HG03196 (cell line): ENCODE results near the gene KCTD18.
A peak's percentile ranks its signal among the peaks of the same experiment; 100 is the strongest.

ENCODE experiments used
- ATAC-seq: cut with Tn5 transposase; IDR thresholded peaks from one replicate; pipeline ENCODE4 v1.9.1; 2021; ENCODE audit not compliant: unreplicated experiment

The KCTD18 gene

GRCh38 chr2:200459101-200459500 is 50.8 kb downstream of the KCTD18 start:
- no peak for ATAC-seq

- ATAC-seq, result no peak
These were observed 53.3 kb downstream of the KCTD18 start for GRCh38 chr2:200456567-200456966.

- peak; percentile 67 for ATAC-seq
These were observed 53.9 kb downstream of the KCTD18 start for GRCh38 chr2:200455958-200456421.

- peak; percentile 78 for ATAC-seq
These were observed 54.7 kb downstream of the KCTD18 start for GRCh38 chr2:200454927-200455801.

- ATAC-seq, result no peak
These were observed 55.9 kb downstream of the KCTD18 start for GRCh38 chr2:200453853-200454534.

- ATAC-seq, result no peak
These were observed 56.6 kb downstream of the KCTD18 start for GRCh38 chr2:200453142-200453852.

GRCh38 chr2:200452377-200452776 is 57.5 kb downstream of the KCTD18 start:
- no peak for ATAC-seq

- ATAC-seq, result no peak
These were observed 58.4 kb downstream of the KCTD18 start for GRCh38 chr2:200451511-200451910.

GRCh38 chr2:200450288-200450687 is 59.6 kb downstream of the KCTD18 start:
- no peak for ATAC-seq

- ATAC-seq, result no peak
These were observed 60.7 kb downstream of the KCTD18 start for GRCh38 chr2:200449149-200449548.

- ATAC-seq, result no peak
These were observed 61.4 kb downstream of the KCTD18 start for GRCh38 chr2:200448455-200448854.

- ATAC-seq, result no peak
These were observed 62.6 kb downstream of the KCTD18 start for GRCh38 chr2:200447139-200447855.

- ATAC-seq, result no peak
These were observed 63.3 kb downstream of the KCTD18 start for GRCh38 chr2:200446612-200447011.

GRCh38 chr2:200445284-200445683 is 64.6 kb downstream of the KCTD18 start:
- no peak for ATAC-seq

GRCh38 chr2:200444530-200444929 is 65.3 kb downstream of the KCTD18 start:
- ATAC-seq, result no peak

GRCh38 chr2:200443916-200444315 is 66.0 kb downstream of the KCTD18 start:
- ATAC-seq, result no peak

GRCh38 chr2:200443376-200443775 is 66.5 kb downstream of the KCTD18 start:
- ATAC-seq, result no peak

GRCh38 chr2:200442471-200442870 is 67.4 kb downstream of the KCTD18 start:
- ATAC-seq, result no peak

- no peak for ATAC-seq
These were observed 69.9 kb downstream of the KCTD18 start for GRCh38 chr2:200439981-200440380.
